OCI-LY3 (cell line): Measurements from ENCODE around the gene TRIM37.

ENCODE experiments used
- H2AFZ ChIP-seq: fragments of 200-600, 300-600 bp; shearing (Covaris generic); 2 replicates; pipeline ENCODE4 v1.6.0; 2014; ENCODE audit warnings: antibody characterized with exemption, low read depth, low read length
- H3K27ac ChIP-seq: fragments of 200-600, 300-600 bp; sonication (generic); 2 replicates; pipeline ENCODE4 v1.5.1; 2014; ENCODE audit warnings: mild to moderate bottlenecking, low read length, moderate library complexity, mixed read lengths
- H3K27me3 ChIP-seq: fragments of 200-600, 300-600 bp; sonication (generic); 2 replicates; pipeline ENCODE4 v1.6.1; 2014; ENCODE audit warnings: low read depth, low read length, mixed read lengths
- H3K36me3 ChIP-seq: fragments of 200-600, 300-600 bp; sonication (generic); replicated peaks from 2 replicates; pipeline ENCODE3; 2014; ENCODE audit warnings: low read depth, low read length, mixed read lengths
- H3K4me1 ChIP-seq: fragments of 300-600, 200-600 bp; sonication (generic); 2 replicates; pipeline ENCODE4 v1.6.1; 2014; ENCODE audit warnings: low read length, mixed read lengths
- H3K4me2 ChIP-seq: fragments of 200-600, 300-600 bp; sonication (generic); 2 replicates; pipeline ENCODE4 v1.6.1; 2014; ENCODE audit warnings: low read length, mixed read lengths
- H3K4me3 ChIP-seq: fragments of 300-600, 200-600 bp; sonication (generic); 2 replicates; pipeline ENCODE4 v1.5.1; 2014; ENCODE audit warnings: antibody characterized with exemption, mild to moderate bottlenecking, low read length, moderate library complexity
- H3K79me2 ChIP-seq: fragments of 300-600, 200-600 bp; shearing (Covaris generic); 2 replicates; pipeline ENCODE4 v1.6.1; 2014; ENCODE audit warnings: mild to moderate bottlenecking, low read length, mixed read lengths
- H3K9ac ChIP-seq: fragments of 300-600, 200-600 bp; shearing (Covaris generic); 2 replicates; pipeline ENCODE4 v1.6.0; 2014; ENCODE audit warnings: mild to moderate bottlenecking, low read length, moderate library complexity
- H3K9me3 ChIP-seq: fragments of 200-600, 300-600 bp; shearing (Covaris generic); 2 replicates; pipeline ENCODE4 v1.6.1; 2014; ENCODE audit warnings: low read length, mixed read lengths; ENCODE audit not compliant: insufficient read depth
- H4K20me1 ChIP-seq: fragments of 200-600, 300-600 bp; sonication (generic); 2 replicates; pipeline ENCODE4 v1.6.1; 2016; ENCODE audit warnings: low read length, mixed read lengths; ENCODE audit not compliant: insufficient read depth
- CTCF ChIP-seq: fragments of 200-600, 300-600 bp; sonication (generic); IDR thresholded peaks from 2 replicates; pipeline ENCODE4 v1.5.1; 2014; ENCODE audit warnings: antibody characterized with exemption, low read length, low read depth
- EZH2phosphoT487 ChIP-seq: fragments of 200-600 bp; shearing (Covaris generic); IDR thresholded peaks from 2 replicates; pipeline ENCODE4 v1.6.1; 2018; ENCODE audit warnings: antibody characterized with exemption, mixed run types, low read depth

Gene TRIM37

GRCh38 chr17:59101178-59101577, 5.5 kb downstream of the TRIM37 start:
- Histone ChIP-seq H3K27ac (no peak overlapping the region), H3K4me2 (no peak overlapping the region), H3K79me2 (peaks cover 50% of the 10 kb centered on the region), H2AFZ (no peak overlapping the region), H3K4me3 (no peak overlapping the region), H3K9ac (no peak overlapping the region), H4K20me1 (no peaks in the 10 kb centered on the region), H3K36me3 (peaks cover 14% of the 10 kb centered on the region), H3K4me1 (peaks cover 14% of the 10 kb centered on the region), H3K9me3 (no peaks in the 10 kb centered on the region), H3K27me3 (peaks cover 5% of the 10 kb centered on the region; the same call in 1 of the 2 replicates)
- TF ChIP-seq CTCF (no peak), EZH2phosphoT487 (no peak)

- Histone ChIP-seq H3K9ac (no peak overlapping the region), H2AFZ (no peak overlapping the region), H3K36me3 (peaks cover 14% of the 10 kb centered on the region), H3K9me3 (no peaks in the 10 kb centered on the region), H3K4me1 (peaks cover 16% of the 10 kb centered on the region), H3K4me3 (no peak overlapping the region), H3K4me2 (no peak overlapping the region), H3K79me2 (peaks cover 46% of the 10 kb centered on the region), H4K20me1 (no peaks in the 10 kb centered on the region), H3K27ac (no peak overlapping the region), H3K27me3 (no peaks in the 10 kb centered on the region)
- TF ChIP-seq EZH2phosphoT487, result no peak
- no peak for TF ChIP-seq CTCF
Measured at GRCh38 chr17:59097876-59098275, 8.8 kb downstream of the TRIM37 start.

GRCh38 chr17:59094861-59095530, 11.7 kb downstream of the TRIM37 start:
- TF ChIP-seq EZH2phosphoT487, result no peak
- no peak for TF ChIP-seq CTCF
- Histone ChIP-seq H3K9ac (no peak overlapping the region), H3K4me2 (no peak overlapping the region), H3K27me3 (no peaks in the 10 kb centered on the region), H3K27ac (no peak overlapping the region), H3K79me2 (peaks cover 40% of the 10 kb centered on the region), H3K36me3 (peaks cover 6% of the 10 kb centered on the region), H3K9me3 (no peaks in the 10 kb centered on the region), H3K4me1 (peaks cover 23% of the 10 kb centered on the region), H2AFZ (no peak overlapping the region), H3K4me3 (no peak overlapping the region), H4K20me1 (no peaks in the 10 kb centered on the region)

- peak overlapping the region; percentile 73 for H3K4me2 ChIP-seq
- H3K36me3 ChIP-seq, result peaks cover 6% of the 10 kb centered on the region
- H3K9me3 ChIP-seq, result no peaks in the 10 kb centered on the region
- H3K79me2 ChIP-seq, result peaks cover 37% of the 10 kb centered on the region
- peak overlapping the region; percentile 40 for H3K4me3 ChIP-seq
- no peaks in the 10 kb centered on the region for H4K20me1 ChIP-seq
- peaks cover 23% of the 10 kb centered on the region for H3K4me1 ChIP-seq
- TF ChIP-seq EZH2phosphoT487 (no peak), CTCF (no peak)
- no peak overlapping the region for H2AFZ ChIP-seq
- peak overlapping the region; percentile 26; the same call in 1 of the 2 replicates for H3K9ac ChIP-seq
- H3K27me3 ChIP-seq, result no peaks in the 10 kb centered on the region
- no peak overlapping the region; the same call in 1 of the 2 replicates for H3K27ac ChIP-seq
Measured at GRCh38 chr17:59093702-59094231, 12.9 kb downstream of the TRIM37 start.
